Astrocyte of the spinal cord (primary cell): ENCODE results near the gene SCNN1B.
"Not testable (repeated sequence)": the region's sequence is repeated elsewhere in the genome, so short reads cannot be mapped to it uniquely, and the experiment has no call there.

Source experiments
- DNase-seq: peaks from one replicate; pipeline ENCODE4 v3.0.0; 2011; ENCODE audit warnings: low read depth, low spot score
- H3K4me3 ChIP-seq: 2 replicates; pipeline ENCODE4 v1.5.1; 2011; ENCODE audit warnings: low read depth, mild to moderate bottlenecking, low read length, moderate library complexity
- CTCF ChIP-seq: IDR thresholded peaks from 2 replicates; pipeline ENCODE4 v1.5.1; 2012; ENCODE audit warnings: low read depth, mild to moderate bottlenecking, low read length, inconsistent platforms
- in situ Hi-C: cut with HindIII; loops from 2 replicates; pipeline ENCODE4 v1.10.0; 2017; ENCODE audit warnings: low sequenced_read_pairs

The SCNN1B gene

GRCh38 chr16:23356941-23357340, 54.8 kb downstream of the SCNN1B start:
- H3K4me3 ChIP-seq, result no peak overlapping the region
- no peak for DNase-seq
- no peak for TF ChIP-seq CTCF
- in situ Hi-C loops, result no loop called here

DNA sequence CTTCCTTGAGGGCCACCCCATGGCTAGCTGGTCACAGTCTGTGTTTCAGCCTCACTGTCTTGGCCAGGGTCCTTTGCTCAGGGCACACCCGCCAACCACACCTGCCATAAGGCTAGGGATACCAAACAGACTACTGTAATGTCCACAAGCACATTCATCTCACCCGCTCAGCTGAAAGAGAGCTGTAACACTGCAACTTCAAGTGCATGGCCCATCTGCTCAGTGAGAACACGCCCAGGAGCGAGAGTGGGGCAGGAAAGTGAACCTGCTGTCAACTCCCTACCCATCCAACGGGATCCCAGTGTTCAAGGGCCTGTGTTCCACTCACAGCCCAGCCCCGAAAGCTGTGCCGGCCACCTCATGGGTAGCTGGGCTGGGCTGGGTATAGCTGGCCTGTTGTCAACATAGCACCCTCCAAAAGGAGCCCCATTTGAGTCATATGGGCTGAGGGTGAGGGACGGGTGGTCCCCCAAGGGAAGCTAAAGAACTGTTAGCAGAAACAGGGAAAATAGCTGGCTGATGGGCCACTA, 55.7 kb downstream of the SCNN1B start:
- in situ Hi-C loops, result no loop called here
- TF ChIP-seq CTCF, result no peak
- no peak for DNase-seq

DNA sequence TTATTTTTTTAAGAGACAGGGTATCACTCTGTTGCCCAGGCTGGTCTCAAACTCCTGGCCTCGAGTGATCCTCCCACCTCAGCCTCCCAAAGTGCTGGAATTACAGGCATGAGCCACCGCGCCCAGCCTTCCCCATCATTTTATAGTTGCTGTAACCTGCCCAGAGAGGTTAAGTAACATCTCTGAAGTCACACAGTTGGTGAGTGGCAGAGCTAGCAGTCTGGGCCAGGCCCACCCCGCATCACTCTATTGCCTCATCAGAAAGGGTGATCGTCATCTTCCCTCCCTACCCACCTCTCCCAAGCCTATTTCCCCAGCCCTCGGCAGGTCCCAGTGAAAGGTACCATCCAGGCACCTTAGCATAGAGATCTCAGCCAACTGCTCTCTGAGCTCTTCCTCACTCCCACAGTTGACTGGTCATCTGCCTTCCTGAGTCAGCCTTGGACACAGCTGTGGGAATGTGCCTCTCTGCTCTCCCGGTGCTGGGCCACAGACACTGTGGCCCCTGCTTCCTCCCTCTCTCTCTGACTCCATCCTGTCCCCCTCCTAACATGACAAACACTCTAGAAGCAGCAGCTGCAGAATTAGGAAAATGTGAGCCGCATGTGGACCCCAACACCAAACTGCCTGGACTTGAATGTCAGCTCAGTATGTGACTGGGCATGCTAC, 57.1 kb downstream of the SCNN1B start:
- in situ Hi-C loops, result no loop called here
- TF ChIP-seq CTCF, result no peak
- DNase-seq, result no peak
- no peak overlapping the region for H3K4me3 ChIP-seq

More for the DNA sequence above, 55.7 kb downstream of the SCNN1B start:
- no peak overlapping the region for H3K4me3 ChIP-seq

- in situ Hi-C loops, result no loop called here
- DNase-seq, result no peak
- no peak overlapping the region for H3K4me3 ChIP-seq
- TF ChIP-seq CTCF, result no peak
These were observed 60.6 kb downstream of the SCNN1B start for GRCh38 chr16:23362460-23363317.

- DNase-seq, result no peak
- no peak for TF ChIP-seq CTCF
- H3K4me3 ChIP-seq, result no peak overlapping the region
- in situ Hi-C loops, result no loop called here
These were observed 63.6 kb downstream of the SCNN1B start for GRCh38 chr16:23365602-23366240.

GRCh38 chr16:23366341-23366740, 64.2 kb downstream of the SCNN1B start:
- DNase-seq, H3K4me3 ChIP-seq, in situ Hi-C loops: not testable (repeated sequence)
